Peyer's patch (tissue), 4 donors: ENCODE results near the gene MRPL46.

Source experiments
- POLR2A ChIP-seq, 2 donors: fragments of 450-650 bp; IDR thresholded peaks; one replicate each; pipeline ENCODE4 v1.5.1; 2017; ENCODE audit warnings: antibody characterized with exemption in 2 of 2, mild to moderate bottlenecking in 2 of 2, moderate library complexity in 2 of 2
- TF ChIP-seq, protein P1 (sequence below), 6 experiments: fragments of 450-650 bp in 4 of 6; fragments of 200-600 bp in 2 of 6; sonication (generic) in 1 of 6; IDR thresholded peaks; one replicate each; pipeline ENCODE4 v1.5.1; 2017 to 2019; ENCODE audit warnings: antibody characterized with exemption in 6 of 6, mild to moderate bottlenecking in 3 of 6, moderate library complexity in 1 of 6

DNA sequence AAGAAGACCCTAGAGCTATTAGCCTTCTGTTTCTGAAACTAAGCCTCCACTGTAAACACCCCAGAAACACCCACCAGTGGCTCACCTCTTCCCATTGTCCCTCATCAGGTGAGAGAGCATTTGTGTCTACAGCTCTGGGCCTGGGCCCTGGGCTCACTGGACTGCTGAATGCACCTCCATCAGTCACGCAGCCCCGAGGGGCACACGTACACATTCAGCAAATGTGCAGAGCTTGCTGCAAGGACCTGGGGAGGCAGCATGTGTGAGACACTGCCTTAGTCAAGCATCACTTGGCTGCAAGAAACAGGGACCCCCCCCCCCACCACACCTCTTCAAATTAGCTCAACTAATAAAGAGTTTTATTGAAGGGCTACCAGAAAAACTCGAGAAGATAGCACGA, 29.0 kb downstream of the MRPL46 start:
- TF ChIP-seq, protein P1, sequence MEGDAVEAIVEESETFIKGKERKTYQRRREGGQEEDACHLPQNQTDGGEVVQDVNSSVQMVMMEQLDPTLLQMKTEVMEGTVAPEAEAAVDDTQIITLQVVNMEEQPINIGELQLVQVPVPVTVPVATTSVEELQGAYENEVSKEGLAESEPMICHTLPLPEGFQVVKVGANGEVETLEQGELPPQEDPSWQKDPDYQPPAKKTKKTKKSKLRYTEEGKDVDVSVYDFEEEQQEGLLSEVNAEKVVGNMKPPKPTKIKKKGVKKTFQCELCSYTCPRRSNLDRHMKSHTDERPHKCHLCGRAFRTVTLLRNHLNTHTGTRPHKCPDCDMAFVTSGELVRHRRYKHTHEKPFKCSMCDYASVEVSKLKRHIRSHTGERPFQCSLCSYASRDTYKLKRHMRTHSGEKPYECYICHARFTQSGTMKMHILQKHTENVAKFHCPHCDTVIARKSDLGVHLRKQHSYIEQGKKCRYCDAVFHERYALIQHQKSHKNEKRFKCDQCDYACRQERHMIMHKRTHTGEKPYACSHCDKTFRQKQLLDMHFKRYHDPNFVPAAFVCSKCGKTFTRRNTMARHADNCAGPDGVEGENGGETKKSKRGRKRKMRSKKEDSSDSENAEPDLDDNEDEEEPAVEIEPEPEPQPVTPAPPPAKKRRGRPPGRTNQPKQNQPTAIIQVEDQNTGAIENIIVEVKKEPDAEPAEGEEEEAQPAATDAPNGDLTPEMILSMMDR (IDR thresholded peaks at IDR 0.05), result no peak
- TF ChIP-seq POLR2A (IDR thresholded peaks at IDR 0.05), result no peak
